HG03521 (cell line): Measurements from ENCODE around the gene CNTNAP2.

ENCODE experiments used
- ATAC-seq: cut with Tn5 transposase; IDR thresholded peaks from one replicate; pipeline ENCODE4 v1.9.1; 2021; ENCODE audit warnings: mild to moderate bottlenecking, moderate library complexity; ENCODE audit not compliant: unreplicated experiment

CNTNAP2 gene

DNA sequence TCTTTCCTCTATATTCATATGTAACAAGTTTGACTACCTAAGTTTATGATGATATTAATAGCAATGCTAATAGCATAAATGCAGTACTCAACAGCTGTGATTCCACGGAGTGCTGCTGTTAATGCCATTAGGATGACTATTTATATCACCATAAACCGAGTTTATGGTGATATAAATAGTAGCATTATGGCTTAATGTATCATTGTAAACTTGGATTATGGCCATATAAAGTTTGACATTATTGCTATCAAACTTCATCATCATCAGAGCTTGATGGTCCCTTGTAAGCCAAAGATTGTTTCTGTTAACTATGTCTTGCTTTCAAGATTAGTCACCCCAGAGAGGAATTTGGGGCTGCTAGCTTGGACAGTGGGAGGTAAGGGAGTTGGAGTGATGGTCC, 1861.6 kb downstream of the CNTNAP2 start:
- no peak for ATAC-seq

DNA sequence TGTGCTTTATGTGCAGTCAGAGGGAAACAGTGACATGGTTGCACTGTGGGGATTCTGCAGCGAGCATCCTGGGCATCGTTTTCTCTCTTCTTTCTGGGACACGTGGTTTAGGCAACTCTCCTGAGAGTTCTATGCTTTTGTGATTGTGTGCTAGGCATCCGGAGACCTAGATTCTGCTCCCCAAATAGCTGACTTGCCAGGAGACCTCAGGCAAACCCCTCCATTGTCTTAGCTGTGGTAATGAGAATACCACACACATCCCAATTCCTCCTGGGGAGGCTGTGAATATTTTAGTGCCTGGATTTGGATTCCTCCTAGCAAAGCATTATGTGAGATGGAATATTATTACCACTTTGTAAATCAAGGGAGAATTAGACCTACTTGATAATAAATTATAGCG, 1862.0 kb downstream of the CNTNAP2 start:
- ATAC-seq = no peak

DNA sequence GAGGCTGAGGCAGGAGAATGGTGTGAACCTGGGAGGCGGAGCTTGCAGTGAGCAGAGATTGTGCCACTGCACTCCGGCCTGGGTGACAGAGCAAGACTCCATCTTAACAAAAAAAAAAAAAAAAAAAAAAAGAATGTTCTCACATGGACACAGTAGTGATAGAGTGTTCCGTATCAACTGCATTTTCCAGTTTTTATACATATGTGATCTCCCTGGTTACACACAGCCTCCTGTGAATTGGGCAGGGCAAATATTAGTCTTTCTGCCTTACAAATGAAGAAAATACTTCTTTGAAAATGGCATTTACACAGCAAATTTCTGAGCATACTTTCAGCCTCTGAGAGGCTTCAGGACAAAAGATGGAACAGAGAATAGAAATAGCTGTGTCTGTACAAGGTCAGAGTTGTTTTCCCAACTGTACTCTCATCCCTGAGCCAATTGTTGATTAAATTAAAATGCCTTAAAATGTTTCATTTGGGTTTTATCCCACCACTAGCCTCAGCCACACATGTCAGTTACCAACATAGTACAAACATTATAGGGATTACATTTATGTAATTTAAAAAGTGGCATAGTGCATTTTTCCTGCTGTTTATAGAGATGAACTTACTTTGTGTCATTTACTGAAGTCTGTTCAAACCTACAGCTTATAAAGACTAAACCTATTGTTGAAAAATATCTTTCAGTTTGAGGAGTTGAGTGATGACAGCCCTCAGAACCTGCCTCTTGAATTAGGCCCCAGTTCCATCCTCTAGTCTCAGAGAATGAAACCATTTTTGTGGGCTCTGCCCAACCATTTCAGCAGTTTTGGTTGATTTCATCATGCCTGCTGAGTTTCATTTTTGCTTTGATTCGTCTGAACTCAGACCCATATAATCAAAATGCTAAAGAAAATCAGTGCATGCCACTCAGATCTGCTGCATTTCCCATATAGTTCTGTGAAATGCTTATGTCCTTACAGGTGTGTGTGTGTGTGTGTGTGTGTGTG, 1864.5 kb downstream of the CNTNAP2 start:
- ATAC-seq = peak; percentile 87

DNA sequence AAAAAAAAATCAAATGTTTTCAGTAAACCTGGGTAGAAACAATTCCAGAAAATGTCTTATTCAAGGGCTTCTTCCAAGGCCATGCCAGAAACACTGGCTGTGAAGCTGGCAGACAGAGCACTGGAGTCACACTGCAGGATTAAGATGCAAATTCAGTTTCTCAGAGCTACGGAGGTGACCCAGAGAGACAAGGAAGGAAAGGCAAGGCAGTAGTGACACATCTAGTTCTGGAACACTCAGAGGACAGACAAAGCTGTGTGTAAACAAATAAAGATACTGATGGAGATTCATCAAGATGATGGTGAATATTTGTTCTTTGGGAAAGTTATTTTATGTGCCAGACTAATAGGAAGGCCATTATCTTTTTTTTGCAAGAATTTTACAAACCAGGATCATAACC, 1865.7 kb downstream of the CNTNAP2 start:
- no peak for ATAC-seq

- ATAC-seq = no peak
These were observed 1867.7 kb downstream of the CNTNAP2 start for GRCh38 chr7:147984265-147984664.

- ATAC-seq = no peak
These were observed 1873.5 kb downstream of the CNTNAP2 start for GRCh38 chr7:147990079-147990478.

GRCh38 chr7:147990942-147991341, 1874.3 kb downstream of the CNTNAP2 start:
- ATAC-seq = no peak

DNA sequence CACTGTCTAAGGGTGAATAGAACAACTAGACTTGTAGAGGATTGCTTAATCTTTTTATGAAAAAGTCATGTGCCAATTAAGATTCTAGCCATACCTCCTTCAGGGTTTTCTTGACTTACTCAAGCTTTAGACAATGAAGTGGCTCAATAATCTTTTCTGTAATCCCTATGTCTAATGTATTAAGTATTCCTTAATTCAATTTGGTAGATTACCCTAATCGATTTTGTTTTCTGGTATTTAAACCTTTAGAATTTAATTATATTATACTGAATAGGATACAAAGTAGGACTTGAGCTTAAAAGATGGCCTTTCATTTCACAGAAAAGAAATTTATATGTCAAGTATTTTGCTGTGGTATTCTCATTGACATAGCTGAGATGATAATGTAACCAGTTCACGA, 1876.1 kb downstream of the CNTNAP2 start:
- ATAC-seq = no peak

GRCh38 chr7:147997636-147998035, 1881.0 kb downstream of the CNTNAP2 start:
- no peak for ATAC-seq

DNA sequence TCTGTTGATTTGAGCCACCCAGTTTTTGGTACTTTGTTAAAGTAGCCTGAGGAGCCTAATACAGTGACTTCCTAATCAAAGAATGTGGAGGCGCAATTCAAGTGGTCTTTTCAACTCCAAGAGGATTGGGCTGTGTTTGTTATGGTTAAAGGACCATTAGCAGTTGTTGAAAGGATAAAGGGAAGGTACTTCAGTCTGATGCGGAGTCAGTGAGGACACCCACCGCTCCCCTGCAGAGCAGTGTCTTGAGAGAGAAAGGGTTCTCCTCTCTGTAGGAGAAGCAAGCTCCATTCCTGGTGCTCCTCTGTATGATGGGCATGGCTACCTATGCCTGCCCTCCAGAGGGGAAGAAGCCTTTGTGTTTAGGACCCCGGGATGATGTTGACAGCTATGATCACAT, 1883.4 kb downstream of the CNTNAP2 start:
- ATAC-seq = no peak

- ATAC-seq = no peak
These were observed 1895.2 kb downstream of the CNTNAP2 start for GRCh38 chr7:148011753-148012152.

GRCh38 chr7:148014001-148014400, 1897.4 kb downstream of the CNTNAP2 start:
- ATAC-seq = no peak

DNA sequence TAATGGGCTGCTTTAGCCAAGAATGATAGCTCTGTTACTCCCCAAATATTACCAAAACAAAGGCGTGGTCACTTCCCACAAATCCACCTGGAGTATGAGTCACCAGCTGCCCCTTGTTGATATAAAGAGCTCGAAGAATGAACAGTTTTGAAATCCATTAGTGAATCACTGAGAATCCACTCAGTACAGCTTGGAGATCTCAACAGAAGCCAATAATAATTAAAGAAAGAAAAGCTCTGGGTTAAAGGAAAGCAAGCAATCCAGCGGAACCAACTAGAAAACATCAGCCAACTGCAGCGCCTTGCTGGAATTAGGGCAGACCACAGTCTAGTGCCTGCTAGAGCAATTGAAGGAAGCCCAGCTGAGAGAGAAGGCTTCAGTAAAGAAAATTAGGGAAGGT, 1897.9 kb downstream of the CNTNAP2 start:
- no peak for ATAC-seq

GRCh38 chr7:148017126-148017525, 1900.5 kb downstream of the CNTNAP2 start:
- no peak for ATAC-seq

DNA sequence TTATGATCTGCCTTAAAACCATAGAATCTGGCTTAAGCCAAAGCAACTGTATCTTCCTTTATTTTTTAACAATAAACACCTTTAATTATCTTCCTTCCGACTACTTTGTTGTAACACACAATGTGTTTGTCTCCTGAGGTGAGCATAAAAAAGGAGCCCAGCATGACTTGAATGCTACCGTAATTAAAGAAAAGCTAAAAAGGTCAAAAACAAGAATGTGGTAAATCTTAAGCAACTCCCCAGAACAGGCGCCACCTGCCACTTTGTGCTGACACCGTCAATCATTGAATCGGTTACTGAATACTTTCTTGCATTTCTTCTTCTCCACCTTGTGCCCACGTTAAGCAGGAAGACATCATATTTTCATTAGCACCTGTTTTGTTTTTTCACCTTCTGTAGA, 1904.1 kb downstream of the CNTNAP2 start:
- no peak for ATAC-seq

DNA sequence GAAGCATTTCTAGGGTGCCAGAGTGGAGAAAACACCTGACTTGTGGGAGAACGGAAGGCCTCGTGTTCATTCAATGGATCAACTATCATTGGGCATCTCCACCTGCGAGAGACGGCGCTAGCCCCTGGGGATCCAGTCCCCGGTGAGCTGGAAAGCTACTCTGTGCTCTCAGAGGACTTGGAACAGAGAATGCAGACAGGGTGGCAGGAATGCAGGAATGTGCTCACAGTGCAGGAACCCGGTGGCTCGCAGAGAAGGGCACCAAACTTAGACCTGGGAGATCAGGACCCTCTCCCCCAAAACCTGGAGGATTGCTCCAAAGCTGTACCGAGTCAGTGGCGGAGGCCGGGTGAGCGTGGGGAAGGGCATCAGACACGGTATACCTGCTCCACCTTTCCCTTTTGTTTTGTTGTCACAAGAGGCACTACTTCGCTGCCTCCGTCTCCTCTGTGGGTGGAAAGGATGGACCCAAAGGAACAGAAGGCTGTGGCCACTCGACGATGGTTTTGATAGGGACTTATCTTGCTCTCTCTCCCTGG, 1905.0 kb downstream of the CNTNAP2 start:
- ATAC-seq = no peak

GRCh38 chr7:148022832-148023231, 1906.2 kb downstream of the CNTNAP2 start:
- ATAC-seq = no peak

GRCh38 chr7:148026713-148027112, 1910.1 kb downstream of the CNTNAP2 start:
- no peak for ATAC-seq

DNA sequence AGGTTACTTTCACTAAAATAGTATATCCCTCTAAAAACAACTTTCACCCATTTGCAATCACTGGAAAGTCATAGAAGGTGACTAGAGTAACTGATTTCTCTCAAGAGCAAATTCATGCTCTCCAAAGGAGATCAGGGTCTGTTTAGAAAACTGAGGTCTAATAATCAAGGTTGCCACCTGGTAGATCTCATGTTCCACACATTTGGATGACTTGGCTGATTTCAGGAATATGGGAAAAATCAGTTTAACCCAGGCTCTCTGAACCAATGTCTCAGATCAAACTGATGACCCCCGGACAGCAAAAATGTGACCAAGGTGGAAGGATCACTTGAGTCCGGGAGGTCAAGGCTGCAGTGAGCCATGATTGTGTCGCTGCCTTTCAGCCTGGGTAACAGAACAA, 1911.6 kb downstream of the CNTNAP2 start:
- ATAC-seq = no peak

DNA sequence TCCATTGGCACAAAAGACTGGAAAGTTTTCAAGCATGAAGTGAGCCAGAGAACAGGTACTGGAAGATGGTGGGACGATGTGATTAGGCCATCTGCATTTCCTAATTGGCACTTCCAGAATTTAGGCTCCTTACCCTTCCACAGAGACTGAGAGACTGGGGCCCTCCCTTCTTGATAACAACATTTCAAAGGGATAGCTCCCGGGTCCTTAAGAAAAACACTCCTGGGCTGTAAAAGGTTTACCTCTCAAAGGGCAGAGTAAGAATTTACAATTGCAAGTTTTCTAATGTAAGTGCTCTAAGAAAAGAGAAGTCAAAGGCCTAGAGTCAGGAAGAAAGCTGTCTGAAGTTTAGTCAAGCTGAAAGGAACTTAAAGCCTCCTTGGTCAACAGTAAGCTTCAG, 1914.4 kb downstream of the CNTNAP2 start:
- no peak for ATAC-seq

DNA sequence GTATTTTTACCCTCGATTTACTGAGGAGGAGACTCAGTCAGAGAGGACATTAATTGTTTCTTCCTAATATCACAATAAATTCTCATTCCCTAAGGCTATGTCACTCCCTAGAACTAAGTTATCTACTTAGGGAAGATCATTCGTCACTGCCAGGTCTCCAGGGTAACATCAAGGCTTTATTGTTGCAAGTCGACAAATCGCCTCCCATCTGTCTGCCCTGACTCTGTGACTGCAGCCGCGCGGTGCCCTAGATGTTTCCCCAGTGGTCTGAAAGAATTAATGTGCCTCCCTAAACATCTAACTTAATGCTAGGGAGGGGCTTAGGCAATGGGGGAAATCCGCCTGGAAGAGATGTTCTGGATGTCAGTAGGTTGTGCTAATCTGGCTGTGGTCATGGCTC, 1915.2 kb downstream of the CNTNAP2 start:
- no peak for ATAC-seq

GRCh38 chr7:148035950-148036349, 1919.3 kb downstream of the CNTNAP2 start:
- ATAC-seq = no peak
